Liver (tissue), 3 donors: Measurements from ENCODE around the gene FOXRED1.

Source experiments
- ATF3 ChIP-seq: IDR thresholded peaks from 2 replicates; pipeline ENCODE4 v1.6.1; 2016; ENCODE audit warnings: antibody characterized with exemption
- CTCF ChIP-seq: fragments of 150-350 bp; IDR thresholded peaks from 2 replicates; pipeline ENCODE4 v1.5.1; 2017; ENCODE audit warnings: improper control_type of control experiment, low read depth, low read length; ENCODE audit not compliant: missing input control
- GABPA ChIP-seq, 2 donors: IDR thresholded peaks in 1 of 2; conservative IDR thresholded peaks in 1 of 2; 2 replicates each; pipeline ENCODE4 v1.6.1; 2016; ENCODE audit warnings: antibody characterized with exemption in 2 of 2, mild to moderate bottlenecking in 1 of 2, moderate library complexity in 1 of 2
- JUND ChIP-seq, 2 donors: IDR thresholded peaks; 2 replicates each; pipeline ENCODE4 v1.6.1; 2016; ENCODE audit warnings: antibody characterized with exemption in 2 of 2
- MAX ChIP-seq: IDR thresholded peaks from 2 replicates; pipeline ENCODE4 v1.6.1; 2016; ENCODE audit warnings: antibody characterized with exemption
- NR2F2 ChIP-seq: IDR thresholded peaks from 2 replicates; pipeline ENCODE4 v1.6.1; 2016; ENCODE audit warnings: antibody characterized with exemption
- REST ChIP-seq: IDR thresholded peaks from 2 replicates; pipeline ENCODE4 v1.6.1; 2016; ENCODE audit warnings: antibody characterized with exemption, mild to moderate bottlenecking
- SP1 ChIP-seq: IDR thresholded peaks from 2 replicates; pipeline ENCODE4 v1.6.1; 2018; ENCODE audit warnings: antibody characterized with exemption, mild to moderate bottlenecking
- TAF1 ChIP-seq: conservative IDR thresholded peaks from 2 replicates; pipeline ENCODE4 v1.6.1; 2016; ENCODE audit warnings: antibody characterized with exemption, mild to moderate bottlenecking
- YY1 ChIP-seq: IDR thresholded peaks from 2 replicates; pipeline ENCODE4 v1.6.1; 2016; ENCODE audit warnings: antibody characterized with exemption, mild to moderate bottlenecking
- ZBTB33 ChIP-seq: IDR thresholded peaks from 2 replicates; pipeline ENCODE4 v1.6.1; 2016; ENCODE audit warnings: antibody characterized with exemption
- donor health status: healthy.
- donor health status: healthy.

- TF ChIP-seq CTCF, result no peak
- TF ChIP-seq SP1, result no peak
- no peak for TF ChIP-seq JUND (IDR thresholded peaks at IDR 0.05)
- no peak for TF ChIP-seq REST
- TF ChIP-seq ATF3, result no peak
- TF ChIP-seq GABPA (IDR thresholded peaks at IDR 0.05 in 1 of 2, conservative IDR thresholded peaks at IDR 0.05 in 1 of 2), result no peak
- no peak for TF ChIP-seq TAF1
- TF ChIP-seq MAX, result no peak
- TF ChIP-seq NR2F2, result no peak
- TF ChIP-seq YY1, result no peak
- no peak for TF ChIP-seq ZBTB33
Measured at GRCh38 chr11:126288237-126288636, 19.3 kb downstream of the FOXRED1 start.
